Stimulated activated CD8-positive, alpha-beta memory T cell treated with anti-CD3 and anti-CD28 coated beads, Interleukin-7, amount 100 ng/mL, for 24 hours (primary cell): ENCODE data around the gene FPGT.
"Not testable (repeated sequence)": the region's sequence is repeated elsewhere in the genome, so short reads cannot be mapped to it uniquely, and the experiment has no call there.

Source experiments
- DNase-seq: peaks from one replicate; pipeline ENCODE4 v3.0.0-alpha.2; 2020; ENCODE audit warnings: low read depth

Gene FPGT

DNA sequence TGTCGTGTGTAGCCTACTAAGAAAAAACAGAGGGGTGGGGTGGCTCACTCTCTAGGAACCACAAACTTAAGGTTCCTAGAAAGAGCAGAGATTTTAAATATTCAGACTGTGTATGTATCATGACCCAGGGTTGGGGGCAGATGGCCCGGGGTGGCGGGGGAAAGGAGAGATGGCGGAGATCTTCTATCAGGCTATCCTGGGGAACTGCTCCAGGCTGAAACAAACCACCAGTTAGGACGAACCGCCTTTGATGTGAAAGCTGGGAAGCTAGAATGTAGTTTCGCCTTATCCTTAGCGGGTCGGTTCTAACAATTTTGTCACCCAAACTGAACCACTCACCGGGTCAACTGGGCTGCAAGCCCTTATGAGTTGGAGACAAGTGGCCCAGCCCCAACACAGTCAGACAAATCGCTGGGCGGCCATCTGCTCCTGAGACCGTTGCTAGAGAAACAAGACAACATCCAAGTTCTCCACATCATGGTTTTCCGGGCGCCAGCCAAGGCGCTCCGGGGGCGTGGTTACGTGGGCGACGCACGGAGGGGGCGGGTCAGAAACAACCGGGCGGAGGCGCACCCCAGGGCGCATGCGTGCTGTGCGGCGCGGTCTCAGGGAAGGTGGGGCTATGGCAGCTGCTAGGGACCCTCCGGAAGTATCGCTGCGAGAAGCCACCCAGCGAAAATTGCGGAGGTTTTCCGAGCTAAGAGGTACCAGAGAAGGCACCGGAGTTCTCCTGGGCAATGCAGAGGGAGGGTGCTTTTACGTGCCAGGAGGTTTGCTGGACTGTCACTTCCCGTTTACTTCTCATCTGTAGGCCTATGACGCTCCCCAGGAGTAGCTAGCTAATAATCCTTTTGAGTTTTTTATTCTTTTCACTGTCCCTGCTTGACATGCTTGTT is at the start of gene FPGT, which contains the start of gene LRRIQ3:
Gene FPGT, plus strand, starts transcription at position 586 of the 896 bp plus-strand sequence. Its CDS starts 37 bp downstream, at position 623.
Gene LRRIQ3, minus strand, starts transcription at position 520 of the 896 bp plus-strand sequence. CDS start 14,492 bp downstream, outside the sequence.
- peak; percentile 91 for DNase-seq

DNA sequence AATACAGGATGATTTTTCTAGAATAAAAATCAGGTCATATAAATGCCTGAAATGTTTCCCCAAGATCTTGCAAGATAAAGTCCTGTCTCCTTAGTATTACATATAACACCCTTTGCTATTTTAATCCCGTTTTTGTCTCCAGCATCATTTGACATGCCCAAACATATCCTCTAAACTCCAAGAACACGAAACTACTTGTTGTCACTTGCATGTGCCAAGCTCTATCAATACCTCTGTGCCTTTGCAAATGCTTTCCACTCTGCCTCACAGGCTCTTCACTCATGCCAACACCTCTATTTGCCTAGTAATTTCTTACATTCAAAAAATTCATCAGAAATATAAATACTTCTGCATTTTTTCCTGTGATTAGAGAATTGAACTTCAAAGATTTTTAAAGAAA is 38.0 kb upstream of the FPGT start:
- no peak for DNase-seq

DNA sequence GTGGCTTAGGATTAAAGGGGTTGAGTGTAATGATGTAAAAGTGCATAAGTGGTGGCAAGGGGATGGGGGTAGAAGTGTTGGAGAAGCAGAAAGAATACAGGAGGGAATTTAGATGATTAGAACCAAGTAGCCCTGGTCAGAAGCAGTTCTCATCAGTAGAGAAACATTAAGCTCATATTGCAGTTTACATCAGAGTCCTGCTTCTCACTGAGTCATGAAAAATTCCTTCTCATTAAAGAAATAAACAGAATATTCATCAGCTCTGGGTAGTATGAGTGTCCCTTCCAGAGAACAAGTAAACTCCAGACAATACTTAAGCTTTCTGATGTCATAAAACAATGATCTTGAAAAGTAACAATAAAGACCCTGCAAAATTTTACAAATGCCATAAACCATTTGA is 36.5 kb upstream of the FPGT start:
- no peak for DNase-seq

DNA sequence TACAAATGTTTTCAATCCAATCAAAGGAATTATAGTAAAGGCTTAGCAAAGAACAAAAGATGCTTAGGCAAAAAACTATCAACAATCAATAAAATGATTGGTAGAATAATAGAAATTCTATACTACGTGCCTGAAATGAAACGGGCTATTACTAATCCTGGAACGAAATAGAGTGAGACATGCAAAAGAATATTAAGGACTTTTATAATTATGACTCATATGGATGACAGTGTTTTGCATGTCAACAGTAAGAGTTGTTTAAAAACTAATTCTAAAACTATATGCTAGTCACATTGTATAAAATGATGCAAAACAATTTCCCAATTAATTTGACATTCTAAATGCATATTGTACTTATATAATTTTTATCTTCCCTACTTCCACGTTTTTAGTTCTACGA is 35.7 kb upstream of the FPGT start:
- DNase-seq, result no peak

DNA sequence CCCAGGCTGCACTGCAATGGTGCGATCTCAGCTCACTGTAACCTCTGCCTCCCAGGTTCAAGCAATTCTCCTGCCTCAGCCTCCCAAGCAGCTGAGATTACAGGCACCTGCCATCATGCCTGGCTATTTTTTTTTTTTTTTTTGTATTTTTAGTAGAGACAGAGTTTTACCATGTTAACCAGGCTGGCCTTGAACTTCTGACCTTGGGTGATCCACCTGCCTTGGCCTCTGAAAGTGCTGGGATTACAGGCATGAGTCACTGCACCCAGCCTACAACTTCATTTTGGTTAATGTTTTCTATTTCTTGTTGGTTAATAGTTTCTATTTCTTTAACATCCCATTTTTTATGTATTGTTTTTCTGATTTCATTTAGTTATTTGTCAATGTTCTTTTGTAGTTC is 23.6 kb upstream of the FPGT start:
- DNase-seq, result not testable (repeated sequence)

DNA sequence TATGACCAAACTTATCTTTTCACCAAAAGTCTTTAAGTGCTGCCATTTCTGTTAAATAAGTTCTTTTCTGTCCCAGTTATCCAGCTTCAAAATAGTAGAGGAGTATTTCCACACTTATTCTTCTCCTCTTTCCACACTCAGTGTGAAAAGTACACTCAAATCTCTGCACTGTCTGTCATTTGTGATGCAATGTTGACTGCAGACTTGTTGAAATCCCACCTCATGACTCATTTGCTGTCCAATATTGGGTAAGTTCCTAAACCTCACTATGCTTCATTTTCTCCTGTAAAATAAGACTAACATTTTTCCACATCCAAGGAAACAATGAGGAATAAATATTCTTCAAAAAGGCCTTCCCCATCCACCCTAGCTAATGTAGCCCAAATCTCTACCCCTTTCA is 17.6 kb upstream of the FPGT start:
- no peak for DNase-seq

DNA sequence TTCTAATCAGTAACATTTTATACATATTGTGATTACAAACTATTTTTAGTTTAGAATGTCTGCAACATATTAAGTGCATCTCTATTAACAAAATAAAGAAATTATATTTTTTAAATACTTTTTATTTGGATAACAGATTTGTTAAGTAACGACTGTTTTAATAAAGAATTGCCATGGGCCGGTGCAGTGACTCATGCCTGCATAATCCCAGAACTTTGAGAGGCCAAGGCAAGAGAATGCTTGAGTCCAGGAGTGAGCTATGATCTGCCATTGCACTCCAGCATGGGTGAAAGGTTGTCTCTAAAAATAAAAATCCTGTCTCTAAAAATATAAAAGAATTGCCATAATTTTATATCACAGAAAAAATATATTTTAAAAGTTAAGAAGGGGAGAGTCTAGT is 4.1 kb upstream of the FPGT start:
- no peak for DNase-seq

DNA sequence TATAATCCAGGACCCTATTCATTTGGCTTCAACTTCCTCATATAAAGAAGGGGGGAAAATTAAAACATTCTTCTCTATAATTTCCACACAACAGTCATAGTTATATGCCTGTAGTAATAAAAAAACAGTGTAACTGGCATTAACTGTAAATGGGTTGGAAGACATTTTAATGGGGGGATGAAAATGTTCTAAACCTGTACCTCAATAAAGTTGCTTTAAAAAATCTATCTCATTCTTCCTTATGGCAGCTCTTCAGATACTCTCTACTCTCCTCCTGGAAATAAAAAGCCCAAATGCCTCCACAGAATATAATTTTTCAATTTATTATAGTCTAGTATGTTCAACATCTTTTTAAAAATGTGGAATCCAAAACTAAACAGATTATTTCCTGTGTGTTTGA is 2.7 kb upstream of the FPGT start:
- no peak for DNase-seq

DNA sequence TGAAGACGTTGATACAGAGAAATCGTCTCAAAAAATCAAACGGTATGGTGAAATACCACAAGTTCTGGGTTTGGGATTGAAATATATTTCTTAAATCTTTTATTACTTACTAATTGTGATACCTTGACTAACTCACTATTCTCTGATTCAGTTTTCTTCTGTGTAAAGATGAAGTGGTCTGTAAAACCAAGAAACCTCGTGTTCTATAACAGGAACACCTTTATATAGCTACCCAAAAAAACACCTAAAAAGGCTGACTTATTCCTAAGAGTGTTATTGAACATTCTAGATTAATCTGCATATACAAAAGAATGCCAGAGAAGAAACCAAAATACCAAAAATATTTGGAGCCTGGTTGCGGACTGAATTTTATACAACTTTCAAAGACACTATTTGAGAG is 787 bp upstream of the FPGT start:
- DNase-seq, result no peak

DNA sequence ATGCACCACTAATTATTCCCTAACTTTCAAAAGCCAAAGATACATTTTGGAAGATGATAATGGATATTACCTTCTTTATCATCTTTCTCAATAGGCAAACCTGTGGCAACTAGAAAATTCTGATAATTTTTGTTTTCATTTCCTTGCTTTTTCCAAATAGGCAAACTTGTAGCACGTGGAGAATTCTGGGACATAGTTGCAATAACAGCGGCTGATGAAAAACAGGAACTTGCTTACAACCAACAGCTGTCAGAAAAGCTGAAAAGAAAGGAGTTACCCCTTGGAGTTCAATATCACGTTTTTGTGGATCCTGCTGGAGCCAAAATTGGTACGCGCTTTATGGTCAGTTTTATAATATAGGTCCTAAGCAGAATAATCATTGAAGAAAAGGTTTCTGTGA is 1.5 kb downstream of the FPGT start:
- no peak for DNase-seq

DNA sequence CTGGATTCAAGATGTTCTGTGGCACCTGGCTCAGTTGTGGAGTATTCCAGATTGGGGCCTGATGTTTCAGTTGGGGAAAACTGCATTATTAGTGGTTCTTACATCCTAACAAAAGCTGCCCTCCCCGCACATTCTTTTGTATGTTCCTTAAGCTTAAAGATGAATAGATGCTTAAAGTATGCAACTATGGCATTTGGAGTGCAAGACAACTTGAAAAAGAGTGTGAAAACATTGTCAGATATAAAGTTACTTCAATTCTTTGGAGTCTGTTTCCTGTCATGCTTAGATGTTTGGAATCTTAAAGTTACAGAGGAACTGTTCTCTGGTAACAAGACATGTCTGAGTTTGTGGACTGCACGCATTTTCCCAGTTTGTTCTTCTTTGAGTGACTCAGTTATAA is 7.2 kb downstream of the FPGT start:
- DNase-seq, result no peak

DNA sequence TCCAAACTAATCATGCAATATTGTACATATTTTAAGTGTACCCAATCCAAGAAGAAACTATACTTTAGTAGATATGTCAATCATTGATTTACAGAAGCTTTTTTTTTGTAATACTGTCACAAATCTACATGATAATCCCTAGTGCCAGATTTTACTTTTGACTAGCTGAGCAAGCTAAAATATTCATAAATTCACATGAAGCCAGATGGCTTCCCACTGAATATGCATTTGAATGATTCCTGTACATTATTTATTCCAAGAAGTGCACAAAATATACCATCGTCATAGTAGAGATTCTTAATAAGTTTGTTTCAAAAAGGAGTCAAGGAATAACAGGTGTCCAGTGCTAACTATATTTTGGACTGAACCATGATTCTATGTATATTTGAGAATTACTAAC is 17.2 kb downstream of the FPGT start:
- no peak for DNase-seq

DNA sequence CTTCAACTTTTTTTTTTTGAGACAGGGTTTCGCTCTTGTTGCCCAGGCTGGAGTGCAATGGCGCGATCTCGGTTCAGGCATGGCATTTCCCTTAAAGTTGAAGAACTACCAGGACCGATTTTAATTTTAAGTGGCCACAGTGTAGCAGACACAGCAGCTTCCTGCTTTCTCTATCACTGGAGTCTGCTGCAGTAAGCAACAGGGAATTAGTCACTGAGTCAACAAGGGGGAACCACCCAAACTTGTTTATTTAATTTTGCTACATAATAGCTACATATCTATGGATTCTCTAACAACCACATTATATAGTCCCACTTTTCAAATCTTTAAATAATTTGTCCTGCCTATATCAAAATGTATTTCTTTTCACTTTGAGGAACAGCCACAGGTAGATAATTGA is 24.7 kb downstream of the FPGT start:
- DNase-seq, result no peak

DNA sequence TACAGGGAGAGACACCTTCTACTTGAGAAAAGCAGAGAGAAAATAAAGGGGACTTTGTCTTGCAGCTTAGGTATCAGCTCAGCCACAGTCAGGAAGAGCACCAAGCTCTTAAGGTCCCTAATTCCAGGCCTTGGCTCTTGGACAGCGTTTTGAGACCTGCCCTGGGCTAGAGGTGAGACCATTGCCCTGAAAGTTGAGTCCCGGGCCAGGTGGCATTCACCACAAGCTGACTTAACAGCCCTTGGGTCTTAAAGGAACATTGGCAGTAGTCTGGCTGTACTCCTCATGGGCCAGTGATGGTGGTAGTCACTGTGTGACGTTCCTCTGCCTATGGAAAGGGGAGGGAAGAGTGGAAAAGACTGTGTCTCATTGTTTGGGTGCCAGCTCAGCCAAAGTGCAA is 25.4 kb downstream of the FPGT start:
- DNase-seq, result no peak

DNA sequence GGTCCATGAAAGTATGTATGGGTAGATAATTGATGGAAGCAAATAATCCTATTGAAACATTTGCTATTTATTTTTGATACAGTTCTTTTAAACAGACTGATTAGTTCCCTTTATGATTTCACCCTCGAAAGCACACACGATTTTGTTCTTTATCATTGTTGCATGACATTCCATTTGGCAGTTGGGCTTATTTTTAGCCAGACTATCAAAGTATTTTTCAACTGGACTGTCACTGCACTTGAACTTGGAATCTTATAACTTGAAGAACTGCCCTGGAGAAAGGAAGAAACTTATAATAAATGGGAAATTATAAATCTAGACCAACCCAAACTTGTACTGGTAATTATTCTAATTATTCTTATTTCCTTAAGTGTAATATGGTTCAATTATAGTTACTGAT is 37.1 kb downstream of the FPGT start, which contains the start of gene TNNI3K:
Gene TNNI3K, plus strand, starts transcription at position 235 of the 400 bp plus-strand sequence. Its CDS starts 65 bp downstream, at position 300.
- DNase-seq, result no peak

DNA sequence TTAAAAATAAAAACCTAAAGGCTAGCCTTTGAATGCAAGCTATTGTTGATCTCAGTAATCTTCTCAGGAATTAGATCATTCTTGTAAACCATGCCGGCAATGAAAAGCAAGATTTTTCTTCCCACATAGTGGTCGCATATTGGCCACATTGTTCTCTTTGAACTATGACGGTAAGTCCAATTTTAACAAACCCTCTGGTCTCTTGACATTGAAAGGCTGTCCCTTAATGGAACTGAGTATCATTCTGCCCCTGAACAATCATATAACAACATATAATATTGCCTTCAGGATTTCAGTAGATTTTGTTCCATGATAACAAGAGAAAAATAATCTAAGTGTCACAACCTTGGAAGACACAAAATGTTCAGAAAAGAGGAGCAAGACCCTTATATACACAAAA is 38.4 kb downstream of the FPGT start:
- DNase-seq, result no peak

DNA sequence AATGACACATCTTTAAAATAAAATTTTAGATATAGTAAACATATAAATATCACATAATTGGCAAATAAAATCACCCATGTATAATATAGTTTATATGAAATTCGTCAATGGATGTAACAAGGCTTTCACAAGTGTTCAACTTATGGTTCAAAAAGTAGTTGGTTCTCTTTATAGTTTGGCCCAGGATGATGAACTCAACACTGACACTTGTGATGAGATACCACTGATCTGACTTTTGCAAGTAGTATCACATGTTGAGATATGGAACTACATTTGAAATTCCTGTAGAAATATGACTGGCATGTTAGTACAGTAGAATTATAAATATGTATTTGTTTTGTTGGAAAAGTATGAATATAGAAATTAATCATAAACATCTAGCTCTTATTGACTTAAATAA is 39.0 kb downstream of the FPGT start:
- DNase-seq, result no peak

DNA sequence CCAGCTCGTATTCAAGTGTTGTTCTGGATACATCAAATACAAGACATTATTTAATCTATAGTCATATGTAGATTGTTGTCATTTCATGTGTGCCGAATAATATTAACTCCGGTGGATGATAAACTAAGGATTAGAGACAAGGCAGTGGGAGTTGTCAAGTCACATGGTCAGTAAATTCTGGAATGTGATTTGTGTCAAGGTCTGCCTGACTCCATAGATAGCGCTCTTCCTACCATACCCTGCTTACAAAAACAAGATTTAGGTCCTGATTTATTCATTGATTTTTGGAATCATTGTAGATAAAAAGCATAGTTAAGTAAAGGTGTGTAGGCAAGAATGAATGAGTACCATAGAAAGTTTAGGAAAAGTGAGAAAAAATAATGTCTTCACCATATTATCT is 39.7 kb downstream of the FPGT start:
- DNase-seq, result no peak

DNA sequence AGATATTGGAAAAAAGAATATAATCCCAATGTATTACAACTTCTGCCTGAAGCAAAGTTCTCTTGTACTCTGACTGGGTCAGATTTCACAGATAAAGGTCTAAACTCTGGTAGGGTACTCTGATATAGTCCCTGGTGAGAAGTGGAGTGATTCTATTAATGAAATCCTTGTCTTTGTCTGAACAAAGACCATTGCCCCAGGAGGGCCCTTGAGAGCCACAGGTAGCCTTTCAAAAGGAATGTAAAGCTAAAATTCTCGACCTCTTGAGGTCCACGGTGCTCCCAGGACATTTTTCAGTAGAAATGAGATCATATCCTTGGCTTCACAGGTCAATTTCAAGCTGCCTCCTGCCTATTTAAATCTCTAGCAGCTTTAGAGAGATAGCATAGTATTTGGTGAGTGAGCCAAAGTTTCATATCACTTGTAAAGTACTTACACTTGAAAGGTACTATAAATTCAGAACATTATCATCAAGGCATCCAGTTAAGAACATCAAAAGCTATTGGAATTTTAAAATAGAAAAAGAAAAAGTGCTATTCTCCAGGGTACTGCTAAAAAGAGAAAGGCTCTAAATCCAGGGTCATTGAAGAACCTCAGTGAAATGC is 47.2 kb downstream of the FPGT start:
- DNase-seq, result no peak

DNA sequence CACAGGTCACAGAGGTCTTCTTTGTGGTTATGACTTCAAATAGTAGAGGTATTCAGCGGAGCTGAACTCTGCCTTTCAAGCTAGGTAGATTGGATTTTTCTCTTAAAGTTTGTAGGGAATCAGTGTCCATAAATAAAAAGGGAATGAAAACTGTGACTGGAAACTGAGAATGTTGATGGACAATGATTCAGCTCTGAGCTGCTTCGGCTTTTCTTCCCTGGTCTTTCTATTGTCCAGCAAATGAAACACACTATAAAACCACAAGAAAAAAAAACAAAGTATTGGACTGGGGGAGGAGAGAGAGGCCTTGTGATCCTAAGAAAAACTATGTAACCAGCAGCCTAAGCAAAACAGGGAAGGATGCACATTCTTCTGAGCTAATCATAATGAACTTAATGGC is 48.3 kb downstream of the FPGT start:
- no peak for DNase-seq

DNA sequence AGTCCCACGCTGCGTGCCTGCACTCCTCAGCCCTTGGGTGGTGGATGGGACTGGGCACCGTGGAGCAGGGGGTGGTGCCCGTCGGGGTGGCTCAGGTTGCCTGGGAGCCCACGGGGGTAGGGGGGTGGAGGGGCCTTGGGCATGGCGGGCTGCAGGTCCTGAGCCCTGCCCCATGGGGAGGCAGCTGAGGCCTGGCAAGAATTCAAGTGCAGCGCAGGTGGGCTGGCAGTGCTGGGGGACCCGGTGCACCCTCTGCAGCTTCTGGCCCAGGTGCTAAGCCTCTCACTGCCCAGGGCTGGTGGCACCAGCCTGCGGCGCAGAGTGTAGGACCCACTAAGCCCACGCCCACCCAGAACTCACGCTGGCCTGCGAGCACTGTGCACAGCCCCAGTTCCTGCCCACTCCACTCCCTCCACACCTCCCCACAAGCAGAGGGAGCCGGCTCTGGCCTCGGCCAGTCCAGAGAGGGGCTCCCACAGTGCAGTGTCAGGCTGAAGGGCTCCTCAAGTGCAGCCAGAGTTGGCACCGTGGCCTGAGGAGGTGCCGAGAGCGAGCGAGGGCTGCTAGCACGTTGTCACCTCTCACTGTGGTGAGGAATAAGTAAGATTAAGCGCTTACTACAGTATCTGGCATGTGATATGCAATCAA is 50.0 kb downstream of the FPGT start:
- no peak for DNase-seq

DNA sequence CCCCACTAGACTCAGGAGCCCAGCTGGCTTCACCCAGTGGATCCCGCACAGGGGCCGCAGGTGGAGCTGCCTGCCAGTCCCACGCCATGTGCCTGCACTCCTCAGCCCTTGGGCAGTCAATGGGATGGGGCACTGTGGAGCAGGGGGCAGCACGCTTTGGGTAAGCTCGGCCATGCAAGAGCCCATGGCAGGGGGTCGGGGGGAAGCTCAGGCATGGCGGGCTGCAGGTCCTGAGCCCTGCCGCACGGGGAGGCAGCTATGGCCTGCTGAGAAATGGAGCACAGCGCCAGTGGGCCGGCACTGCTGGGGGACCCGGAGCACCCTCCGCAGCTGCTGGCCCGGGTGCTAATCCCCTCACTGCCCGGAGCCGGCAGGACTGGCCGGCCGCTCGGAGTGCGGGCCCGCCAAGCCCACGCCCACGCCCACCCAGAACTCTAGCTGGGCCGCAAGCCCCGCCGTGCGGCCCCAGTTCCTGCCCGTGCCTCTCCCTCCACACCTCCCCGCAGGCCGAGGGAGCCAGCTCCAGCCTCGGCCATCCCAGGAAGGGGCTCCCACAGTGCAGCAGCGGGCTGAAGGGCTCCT is 55.3 kb downstream of the FPGT start:
- DNase-seq, result not testable (repeated sequence)
